BLaER1 (cell line): ENCODE data around the gene HSD17B1.
"Not testable (repeated sequence)": the region's sequence is repeated elsewhere in the genome, so short reads cannot be mapped to it uniquely, and the experiment has no call there.

ENCODE experiments used
- H3K27ac ChIP-seq: shearing (Covaris generic); formaldehyde crosslinking; 2 replicates; pipeline ENCODE4 v1.8.1; 2022
- H3K27me3 ChIP-seq: shearing (Covaris generic); formaldehyde crosslinking; 2 replicates; pipeline ENCODE4 v1.8.1; 2022
- H3K36me3 ChIP-seq: shearing (Covaris generic); formaldehyde crosslinking; 2 replicates; pipeline ENCODE4 v1.8.1; 2022
- H3K4me1 ChIP-seq: shearing (Covaris generic); formaldehyde crosslinking; 2 replicates; pipeline ENCODE4 v1.8.1; 2022
- H3K4me2 ChIP-seq: shearing (Covaris generic); formaldehyde crosslinking; 2 replicates; pipeline ENCODE4 v1.8.1; 2022
- H3K4me3 ChIP-seq: shearing (Covaris generic); formaldehyde crosslinking; 2 replicates; pipeline ENCODE4 v1.8.1; 2022
- H3K9ac ChIP-seq: shearing (Covaris generic); formaldehyde crosslinking; 2 replicates; pipeline ENCODE4 v1.8.1; 2022
- H3K9me3 ChIP-seq: shearing (Covaris generic); formaldehyde crosslinking; 2 replicates; pipeline ENCODE4 v1.8.1; 2022
- H4K20me1 ChIP-seq: shearing (Covaris generic); formaldehyde crosslinking; 2 replicates; pipeline ENCODE4 v1.8.1; 2022
- Cebpa-rat ChIP-seq: shearing (Covaris generic); IDR thresholded peaks from 2 replicates; pipeline ENCODE4 v1.8.1; 2022

The HSD17B1 gene

DNA sequence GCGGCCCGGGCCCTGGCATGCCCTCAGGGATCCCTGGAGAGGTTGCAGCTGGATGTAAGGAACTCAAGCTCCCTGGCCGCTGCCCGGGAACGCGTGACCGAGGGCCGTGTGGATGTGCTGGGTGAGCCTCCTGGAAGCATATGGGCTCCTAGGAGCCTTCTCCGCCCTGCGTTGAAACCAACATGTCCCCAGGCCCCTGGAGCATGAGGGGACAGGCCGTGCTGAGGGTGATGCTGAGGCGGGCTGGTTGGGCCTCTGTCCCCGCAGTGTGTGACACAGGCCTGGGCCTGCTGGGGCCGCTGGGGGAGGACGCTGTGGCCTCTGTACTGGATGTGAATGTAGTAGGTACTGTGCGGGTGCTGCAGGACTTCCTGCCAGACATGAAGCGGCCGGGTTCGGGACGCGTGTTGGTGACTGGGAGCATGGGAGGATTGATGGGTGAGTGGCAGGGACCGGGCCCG lies 5.7 kb upstream of the HSD17B1 start:
- no peak for TF ChIP-seq Cebpa-rat
- H3K27ac ChIP-seq: no peak overlapping the region
- no peaks in the 10 kb centered on the region for H3K27me3 ChIP-seq
- H3K4me2 ChIP-seq: no peak overlapping the region
- peaks cover 20% of the 10 kb centered on the region; the same call in 1 of the 2 replicates for H4K20me1 ChIP-seq
- no peaks in the 10 kb centered on the region for H3K9me3 ChIP-seq
- peaks cover 28% of the 10 kb centered on the region for H3K36me3 ChIP-seq
- no peak overlapping the region for H3K4me3 ChIP-seq
- H3K4me1 ChIP-seq: peaks cover 15% of the 10 kb centered on the region
- no peak overlapping the region for H3K9ac ChIP-seq

DNA sequence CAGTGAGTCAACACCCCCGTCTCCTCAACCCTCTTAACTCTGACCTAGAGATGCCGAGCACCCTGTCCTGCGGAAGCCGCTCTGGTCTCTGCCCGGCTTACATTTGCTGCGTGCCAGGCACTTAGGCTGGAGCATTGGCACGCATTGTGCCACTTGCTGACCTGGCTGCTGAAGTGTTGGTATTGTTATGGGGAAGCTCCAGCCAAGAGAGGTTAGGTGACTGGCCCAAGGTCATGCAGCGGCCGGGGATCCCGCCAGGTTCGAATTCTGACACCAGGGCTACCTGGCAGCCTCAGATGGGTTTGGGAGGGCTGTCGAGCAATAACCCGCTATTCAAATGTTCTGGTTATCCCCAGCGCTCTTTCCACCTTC lies 5.0 kb upstream of the HSD17B1 start:
- Histone ChIP-seq H4K20me1 (peaks cover 20% of the 10 kb centered on the region; the same call in 1 of the 2 replicates), H3K9ac (no peak overlapping the region; the same call in 1 of the 2 replicates), H3K4me3 (peak overlapping the region; percentile 66), H3K4me1 (peaks cover 15% of the 10 kb centered on the region), H3K27ac (no peak overlapping the region), H3K4me2 (peak overlapping the region; percentile 95), H3K36me3 (peaks cover 24% of the 10 kb centered on the region), H3K27me3 (no peaks in the 10 kb centered on the region), H3K9me3 (no peaks in the 10 kb centered on the region)
- no peak for TF ChIP-seq Cebpa-rat

DNA sequence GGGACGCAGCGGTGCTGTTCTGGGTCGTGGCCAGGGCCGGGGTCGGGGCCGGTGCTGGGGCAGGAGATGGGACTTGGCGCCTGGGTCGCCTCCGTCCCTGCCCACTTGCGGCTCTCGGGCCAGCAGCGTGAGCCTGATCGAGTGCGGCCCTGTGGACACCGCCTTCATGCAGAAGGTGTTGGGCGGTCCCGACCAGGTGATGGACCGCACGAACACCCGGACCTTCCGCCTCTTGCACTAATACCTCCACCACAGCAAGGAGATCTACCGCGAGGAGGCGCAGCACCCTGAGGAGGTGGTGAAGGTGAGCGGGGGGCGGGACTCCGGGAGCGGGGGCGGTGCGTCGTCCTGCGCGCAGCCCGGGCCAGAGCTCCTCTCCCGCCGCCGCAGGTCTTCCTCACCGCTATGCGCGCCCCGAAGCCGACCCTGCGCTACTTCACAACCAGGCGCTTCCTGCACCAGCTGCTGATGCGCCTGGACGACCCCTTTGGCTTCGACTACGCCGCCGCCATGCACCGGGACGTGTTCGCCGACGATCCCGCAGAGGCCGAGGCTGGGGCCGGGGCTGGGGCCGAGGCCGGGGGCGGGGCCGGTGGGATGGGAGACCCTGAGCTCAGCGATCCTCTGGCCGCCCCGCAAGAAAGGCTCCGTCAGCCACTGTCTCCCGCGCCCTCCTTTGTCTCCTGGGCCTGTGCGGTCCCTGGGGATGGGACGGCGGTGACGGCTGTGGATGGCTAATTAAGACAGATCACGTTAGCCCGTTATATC lies 4.5 kb upstream of the HSD17B1 start:
- Histone ChIP-seq H3K36me3 (peaks cover 22% of the 10 kb centered on the region), H3K27ac (peak overlapping the region; percentile 54), H3K4me2 (peak overlapping the region; percentile 95), H3K4me1 (peaks cover 21% of the 10 kb centered on the region), H4K20me1 (peaks cover 20% of the 10 kb centered on the region; the same call in 1 of the 2 replicates), H3K4me3 (peak overlapping the region; percentile 66), H3K27me3 (no peaks in the 10 kb centered on the region), H3K9ac (peak overlapping the region; percentile 73), H3K9me3 (no peaks in the 10 kb centered on the region)
- no peak for TF ChIP-seq Cebpa-rat

DNA sequence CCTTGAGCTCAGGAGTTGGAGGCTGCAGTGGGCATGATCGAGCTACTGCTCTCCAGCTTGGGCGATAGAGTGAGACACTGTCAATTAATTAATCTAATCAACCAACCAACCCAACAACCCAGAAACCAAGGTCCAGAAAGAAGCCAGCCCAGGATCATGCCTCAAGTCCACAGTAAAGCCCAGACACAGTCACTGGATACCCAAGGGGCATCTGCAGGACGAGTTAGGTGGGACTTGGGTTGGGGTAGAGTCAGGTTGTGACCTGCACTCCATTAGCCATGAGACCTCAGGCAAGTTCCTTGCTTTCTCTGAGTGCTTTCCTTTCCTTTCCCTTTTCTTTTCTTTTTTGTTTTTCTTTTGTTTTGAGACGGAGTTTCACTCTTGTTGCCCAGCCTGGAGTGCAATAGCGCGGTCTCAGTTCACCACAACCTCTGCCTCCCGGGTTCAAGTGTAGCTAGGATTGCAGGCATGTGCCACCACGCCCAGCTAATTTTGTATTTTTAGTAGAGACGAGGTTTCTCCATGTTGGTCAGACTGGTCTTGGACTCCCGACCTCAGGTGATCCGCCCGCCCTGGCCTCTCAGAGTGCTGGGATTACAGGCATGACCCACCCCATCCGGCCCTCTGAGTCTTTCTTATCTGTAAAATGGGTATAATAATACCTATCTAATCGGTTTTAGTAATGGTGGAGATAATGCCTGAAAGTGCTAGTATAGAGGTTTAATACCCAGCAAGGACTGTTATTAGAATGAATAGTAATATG lies 3.5 kb upstream of the HSD17B1 start:
- H3K4me2 ChIP-seq: peak overlapping the region; percentile 95
- TF ChIP-seq Cebpa-rat: no peak
- peak overlapping the region; percentile 66 for H3K4me3 ChIP-seq
- no peaks in the 10 kb centered on the region for H3K9me3 ChIP-seq
- no peaks in the 10 kb centered on the region for H3K27me3 ChIP-seq
- H3K36me3 ChIP-seq: peaks cover 14% of the 10 kb centered on the region
- peak overlapping the region; percentile 73 for H3K9ac ChIP-seq
- H3K27ac ChIP-seq: peak overlapping the region; percentile 54
- peaks cover 20% of the 10 kb centered on the region; the same call in 1 of the 2 replicates for H4K20me1 ChIP-seq
- peaks cover 29% of the 10 kb centered on the region for H3K4me1 ChIP-seq

DNA sequence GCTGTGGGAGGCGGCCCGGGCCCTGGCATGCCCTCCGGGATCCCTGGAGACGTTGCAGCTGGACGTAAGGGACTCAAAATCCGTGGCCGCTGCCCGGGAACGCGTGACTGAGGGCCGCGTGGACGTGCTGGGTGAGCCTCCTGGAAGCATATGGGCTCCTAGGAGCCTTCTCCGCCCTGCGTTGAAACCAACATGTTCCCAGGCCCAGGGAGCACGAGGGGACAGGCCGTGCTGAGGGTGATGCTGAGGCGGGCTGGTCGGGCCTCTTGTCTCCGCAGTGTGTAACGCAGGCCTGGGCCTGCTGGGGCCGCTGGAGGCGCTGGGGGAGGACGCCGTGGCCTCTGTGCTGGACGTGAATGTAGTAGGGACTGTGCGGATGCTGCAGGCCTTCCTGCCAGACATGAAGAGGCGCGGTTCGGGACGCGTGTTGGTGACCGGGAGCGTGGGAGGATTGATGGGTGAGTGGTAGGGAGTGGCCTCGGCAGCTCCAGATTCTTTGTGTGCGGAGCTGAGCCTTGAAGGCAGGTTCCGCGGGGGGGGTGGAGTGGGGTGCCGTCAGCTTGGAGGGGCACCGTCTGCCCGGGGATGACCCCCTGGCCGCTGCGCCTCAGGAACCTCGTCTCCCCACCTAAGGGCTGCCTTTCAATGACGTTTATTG lies 567 bp downstream of the HSD17B1 start:
- no peaks in the 10 kb centered on the region for H3K9me3 ChIP-seq
- H3K9ac ChIP-seq: peak overlapping the region; percentile 92; the same call in 1 of the 2 replicates
- peak overlapping the region; percentile 86; the same call in 1 of the 2 replicates for H3K4me3 ChIP-seq
- peak overlapping the region; percentile 77 for H3K4me2 ChIP-seq
- H3K27ac ChIP-seq: no peak overlapping the region
- peaks cover 5% of the 10 kb centered on the region for H3K36me3 ChIP-seq
- H3K27me3 ChIP-seq: no peaks in the 10 kb centered on the region
- peaks cover 36% of the 10 kb centered on the region for H3K4me1 ChIP-seq
- no peak for TF ChIP-seq Cebpa-rat
- H4K20me1 ChIP-seq: peaks cover 5% of the 10 kb centered on the region; the same call in 1 of the 2 replicates

DNA sequence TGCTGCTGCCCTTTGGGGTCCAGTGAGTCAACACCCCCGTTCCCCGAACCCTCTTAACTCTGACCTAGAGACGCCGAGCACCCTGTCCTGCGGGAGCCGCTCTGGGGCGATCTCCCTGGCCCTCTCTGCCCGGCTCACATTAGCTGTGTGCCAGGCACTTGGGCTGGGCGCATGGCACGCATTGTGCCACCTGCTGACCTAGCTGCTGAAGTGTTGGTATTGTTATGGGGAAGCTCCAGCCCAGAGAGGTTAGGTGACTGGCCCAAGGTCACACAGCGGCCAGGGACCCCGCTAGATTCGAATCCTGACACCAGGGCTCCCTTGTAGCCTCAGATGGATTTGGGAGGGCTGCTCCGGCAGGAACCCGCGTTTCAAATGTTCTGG lies 1.1 kb downstream of the HSD17B1 start:
- H3K27ac ChIP-seq: peak overlapping the region; percentile 89
- peaks cover 3% of the 10 kb centered on the region; the same call in 1 of the 2 replicates for H4K20me1 ChIP-seq
- H3K9ac ChIP-seq: peak overlapping the region; percentile 92
- H3K36me3 ChIP-seq: peaks cover 5% of the 10 kb centered on the region
- TF ChIP-seq Cebpa-rat: no peak
- H3K27me3 ChIP-seq: no peaks in the 10 kb centered on the region
- peaks cover 33% of the 10 kb centered on the region for H3K4me1 ChIP-seq
- H3K9me3 ChIP-seq: no peaks in the 10 kb centered on the region
- peak overlapping the region; percentile 77 for H3K4me2 ChIP-seq
- peak overlapping the region; percentile 86 for H3K4me3 ChIP-seq

DNA sequence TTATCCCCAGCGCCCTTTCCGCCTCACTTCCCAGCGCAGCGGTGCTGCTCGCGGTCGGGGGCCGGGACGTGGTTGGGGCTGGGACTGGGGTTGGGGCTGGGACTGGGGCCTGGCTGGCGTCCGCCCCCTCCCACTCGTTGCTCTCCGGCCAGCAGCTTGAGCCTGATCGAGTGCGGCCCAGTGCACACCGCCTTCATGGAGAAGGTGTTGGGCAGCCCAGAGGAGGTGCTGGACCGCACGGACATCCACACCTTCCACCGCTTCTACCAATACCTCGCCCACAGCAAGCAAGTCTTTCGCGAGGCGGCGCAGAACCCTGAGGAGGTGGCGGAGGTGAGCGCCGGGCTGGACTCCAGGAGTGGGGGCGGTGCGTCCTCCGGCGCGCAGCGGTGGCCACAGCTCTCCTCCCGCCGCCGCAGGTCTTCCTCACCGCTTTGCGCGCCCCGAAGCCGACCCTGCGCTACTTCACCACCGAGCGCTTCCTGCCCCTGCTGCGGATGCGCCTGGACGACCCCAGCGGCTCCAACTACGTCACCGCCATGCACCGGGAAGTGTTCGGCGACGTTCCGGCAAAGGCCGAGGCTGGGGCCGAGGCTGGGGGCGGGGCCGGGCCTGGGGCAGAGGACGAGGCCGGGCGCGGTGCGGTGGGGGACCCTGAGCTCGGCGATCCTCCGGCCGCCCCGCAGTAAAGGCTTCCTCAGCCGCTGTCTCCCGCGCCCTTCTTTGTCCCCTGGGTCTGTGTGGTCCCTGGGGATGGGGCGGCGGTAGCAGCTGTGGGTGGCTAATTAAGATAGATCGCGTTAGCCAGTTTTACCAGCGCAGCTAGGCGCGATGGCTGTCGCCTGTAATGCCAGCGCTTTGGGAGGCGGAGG lies 1.8 kb downstream of the HSD17B1 start:
- Histone ChIP-seq H3K27ac (peak overlapping the region; percentile 89), H3K4me1 (peaks cover 27% of the 10 kb centered on the region)
- no peak for TF ChIP-seq Cebpa-rat

DNA sequence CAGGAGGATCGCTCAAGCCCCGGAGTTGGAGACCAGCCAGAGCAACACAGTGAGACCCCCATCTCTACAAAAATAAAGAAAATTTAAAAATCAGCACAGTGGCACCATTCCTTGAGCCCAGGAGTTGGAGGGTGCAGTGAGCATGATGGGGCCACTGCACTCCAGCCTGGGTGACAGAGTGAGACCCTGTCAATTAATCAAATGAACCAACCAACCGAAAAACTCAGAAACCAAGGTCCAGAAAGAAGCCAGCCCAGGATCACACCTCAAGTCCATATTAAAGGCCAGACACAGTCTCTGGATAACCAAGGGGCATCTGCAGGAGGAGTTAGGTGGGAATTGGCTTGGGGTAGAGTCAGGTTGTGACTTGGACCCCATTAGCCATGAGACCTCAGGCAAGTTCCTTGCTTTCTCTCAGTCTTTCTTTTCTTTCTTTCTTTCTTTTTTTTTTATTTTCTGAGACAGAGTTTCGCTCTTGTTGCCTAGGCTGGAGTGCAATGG lies 2.4 kb downstream of the HSD17B1 start:
- Histone ChIP-seq H4K20me1 (no peaks in the 10 kb centered on the region), H3K9ac (peak overlapping the region; percentile 92), H3K4me1 (peaks cover 26% of the 10 kb centered on the region), H3K4me2 (peak overlapping the region; percentile 77), H3K4me3 (peak overlapping the region; percentile 86), H3K9me3 (no peaks in the 10 kb centered on the region), H3K27me3 (no peaks in the 10 kb centered on the region), H3K27ac (peak overlapping the region; percentile 89), H3K36me3 (peaks cover 5% of the 10 kb centered on the region)
- no peak for TF ChIP-seq Cebpa-rat

More for the DNA sequence above, 1.8 kb downstream of the HSD17B1 start:
- peak overlapping the region; percentile 77 for H3K4me2 ChIP-seq
- no peaks in the 10 kb centered on the region for H3K27me3 ChIP-seq
- no peaks in the 10 kb centered on the region for H4K20me1 ChIP-seq
- H3K9ac ChIP-seq: peak overlapping the region; percentile 92
- no peaks in the 10 kb centered on the region for H3K9me3 ChIP-seq
- H3K4me3 ChIP-seq: peak overlapping the region; percentile 86
- H3K36me3 ChIP-seq: peaks cover 5% of the 10 kb centered on the region

DNA sequence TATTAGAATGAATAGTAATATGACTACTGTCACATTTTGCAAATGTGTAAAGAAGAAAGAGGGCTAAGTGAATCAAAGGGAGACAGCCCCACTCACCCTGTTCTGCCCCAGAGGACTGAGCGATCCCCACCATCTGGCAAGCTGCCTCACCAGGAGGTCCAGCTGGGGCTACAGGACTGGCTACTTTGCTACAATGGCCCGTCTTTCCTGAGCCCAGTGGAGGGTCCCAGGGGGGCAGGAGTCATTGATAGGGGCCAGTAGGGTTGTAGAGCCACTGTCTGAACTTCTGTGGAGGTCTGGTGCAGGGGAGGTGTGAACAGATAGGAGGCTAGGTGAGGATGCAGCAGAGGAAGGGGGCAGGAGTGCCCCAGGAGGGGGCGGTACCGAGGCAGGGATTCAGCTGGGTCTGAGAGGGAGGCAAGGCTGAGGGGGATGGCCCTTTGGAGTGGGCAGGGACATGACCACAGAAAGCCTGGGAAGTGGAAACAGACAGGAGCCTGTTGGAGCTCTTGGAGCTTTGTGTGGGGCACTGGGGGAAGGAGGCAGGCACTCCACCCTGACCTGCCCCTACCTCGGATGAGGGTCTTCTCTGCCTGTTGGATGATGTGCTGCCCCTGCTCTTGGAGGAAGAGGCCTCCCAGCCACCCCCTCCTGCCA lies 3.4 kb downstream of the HSD17B1 start:
- H3K9ac ChIP-seq: not testable (repeated sequence)

More for the DNA sequence above, 3.4 kb downstream of the HSD17B1 start:
- not testable (repeated sequence) for H3K27ac ChIP-seq, H3K9me3 ChIP-seq, H4K20me1 ChIP-seq, H3K36me3 ChIP-seq, H3K27me3 ChIP-seq, H3K4me3 ChIP-seq
- Histone ChIP-seq H3K4me2 (peak overlapping the region; percentile 77), H3K4me1 (peaks cover 26% of the 10 kb centered on the region)
